GM19240 (cell line): ENCODE results near the gene ADIPOR2.
A peak's percentile ranks its signal among the peaks of the same experiment; 100 is the strongest.

Experiments
- DNase-seq: peaks from one replicate; pipeline ENCODE4 v3.0.0; 2011; ENCODE audit warnings: low spot score; ENCODE audit not compliant: insufficient read length

Gene ADIPOR2, protein sequence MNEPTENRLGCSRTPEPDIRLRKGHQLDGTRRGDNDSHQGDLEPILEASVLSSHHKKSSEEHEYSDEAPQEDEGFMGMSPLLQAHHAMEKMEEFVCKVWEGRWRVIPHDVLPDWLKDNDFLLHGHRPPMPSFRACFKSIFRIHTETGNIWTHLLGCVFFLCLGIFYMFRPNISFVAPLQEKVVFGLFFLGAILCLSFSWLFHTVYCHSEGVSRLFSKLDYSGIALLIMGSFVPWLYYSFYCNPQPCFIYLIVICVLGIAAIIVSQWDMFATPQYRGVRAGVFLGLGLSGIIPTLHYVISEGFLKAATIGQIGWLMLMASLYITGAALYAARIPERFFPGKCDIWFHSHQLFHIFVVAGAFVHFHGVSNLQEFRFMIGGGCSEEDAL

DNA sequence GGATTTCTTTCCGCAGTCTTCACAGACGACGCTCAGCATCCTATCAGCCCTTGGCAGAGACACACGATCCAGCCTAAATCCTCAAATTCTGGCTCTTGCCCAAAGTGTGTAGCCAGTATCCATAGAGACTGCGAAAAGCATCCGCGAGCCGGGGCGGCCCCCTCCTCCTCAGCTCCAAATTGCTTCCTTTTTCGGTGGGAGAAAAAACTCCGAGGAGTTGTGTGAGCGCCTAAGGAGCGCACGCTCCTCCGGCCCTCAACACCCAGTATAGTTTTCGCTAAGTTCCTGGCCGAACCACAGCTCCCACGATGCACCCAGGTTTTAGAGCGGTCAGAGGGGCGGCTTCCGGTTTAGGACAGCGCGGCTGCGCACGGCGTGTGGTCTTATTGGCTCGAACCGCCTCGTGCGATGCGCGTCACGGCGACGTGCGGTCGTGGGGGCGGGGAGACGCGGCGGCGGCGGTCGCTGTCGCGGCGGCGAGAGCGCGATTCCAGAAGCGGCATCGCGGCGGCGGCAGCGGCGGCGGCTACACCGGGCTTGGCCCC, at the start of gene ADIPOR2:
TSS of gene ADIPOR2 (plus strand) at position 493 of the 545 bp plus-strand sequence. CDS start 63,274 bp downstream, outside the sequence.
- DNase-seq, result peak; percentile 86

DNA sequence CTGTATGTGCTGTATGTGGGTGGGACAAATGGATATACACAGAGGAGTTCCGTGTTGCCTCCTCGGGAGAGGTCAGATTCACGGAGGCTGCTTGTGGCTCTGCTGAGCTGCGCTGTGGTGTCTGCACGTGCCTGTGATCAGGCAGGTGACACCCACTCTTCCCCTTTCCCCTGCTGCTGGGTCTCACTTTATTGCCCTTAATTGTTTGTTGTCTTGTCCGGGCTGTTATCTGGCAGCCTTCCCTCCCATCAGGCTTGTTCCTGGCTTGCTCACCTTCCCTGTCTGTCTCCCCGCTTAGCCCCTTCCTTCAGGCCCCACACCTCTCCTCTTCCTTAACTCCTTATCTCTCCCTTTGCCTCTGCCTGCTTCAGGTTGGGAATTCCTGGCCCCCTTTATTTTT, 48.4 kb upstream of the ADIPOR2 start:
- DNase-seq, result no peak

DNA sequence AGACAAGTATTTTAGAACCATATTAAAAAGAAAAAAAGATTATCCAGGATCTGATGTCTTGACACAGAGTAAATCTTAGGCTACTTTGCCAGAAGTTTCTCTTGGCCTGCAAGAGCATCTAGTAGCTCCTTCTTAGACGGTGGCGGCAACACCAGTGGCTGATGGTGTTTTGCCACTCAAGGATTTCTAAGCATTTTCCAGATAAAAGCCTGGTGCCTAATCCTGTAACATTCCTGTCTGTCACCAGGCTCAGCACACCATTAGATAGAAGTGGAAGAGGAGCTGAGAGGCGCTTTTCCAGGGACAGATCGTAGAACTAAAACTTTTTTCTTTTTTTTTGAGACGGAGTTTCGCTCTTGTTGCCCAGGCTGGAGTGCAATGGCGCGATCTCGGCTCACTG, 47.8 kb upstream of the ADIPOR2 start:
- DNase-seq, result no peak

DNA sequence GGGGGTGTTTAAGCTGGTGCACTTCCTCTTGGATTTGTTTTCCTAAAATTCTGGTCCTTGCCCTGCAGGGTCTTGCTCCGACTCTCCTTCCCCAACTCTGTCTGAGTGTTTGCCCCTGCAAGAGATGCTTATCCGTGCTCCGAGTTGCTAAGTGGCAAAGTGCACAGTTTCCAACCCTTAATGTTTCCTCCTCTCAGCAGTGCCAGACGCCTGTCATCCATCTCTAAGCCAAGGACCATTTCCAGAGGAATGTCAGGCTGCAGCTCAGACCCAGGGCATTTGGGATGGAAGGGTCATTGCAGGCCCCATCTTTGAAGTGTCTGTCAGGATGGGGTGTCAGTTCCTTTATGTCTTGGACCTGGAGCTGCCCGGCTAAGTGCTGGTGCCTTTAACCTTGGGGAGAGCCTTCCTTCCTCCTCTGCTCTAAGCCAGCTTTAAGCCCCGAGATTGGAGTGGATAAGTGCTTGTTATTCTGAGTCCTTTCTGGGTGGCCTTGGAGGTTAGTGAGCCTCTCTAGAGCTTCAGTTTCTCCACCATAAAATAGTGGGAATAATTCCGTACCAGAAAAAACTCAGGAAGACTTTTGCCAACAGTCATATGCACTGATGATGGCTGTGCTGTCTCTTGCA, 46.9 kb upstream of the ADIPOR2 start:
- no peak for DNase-seq

DNA sequence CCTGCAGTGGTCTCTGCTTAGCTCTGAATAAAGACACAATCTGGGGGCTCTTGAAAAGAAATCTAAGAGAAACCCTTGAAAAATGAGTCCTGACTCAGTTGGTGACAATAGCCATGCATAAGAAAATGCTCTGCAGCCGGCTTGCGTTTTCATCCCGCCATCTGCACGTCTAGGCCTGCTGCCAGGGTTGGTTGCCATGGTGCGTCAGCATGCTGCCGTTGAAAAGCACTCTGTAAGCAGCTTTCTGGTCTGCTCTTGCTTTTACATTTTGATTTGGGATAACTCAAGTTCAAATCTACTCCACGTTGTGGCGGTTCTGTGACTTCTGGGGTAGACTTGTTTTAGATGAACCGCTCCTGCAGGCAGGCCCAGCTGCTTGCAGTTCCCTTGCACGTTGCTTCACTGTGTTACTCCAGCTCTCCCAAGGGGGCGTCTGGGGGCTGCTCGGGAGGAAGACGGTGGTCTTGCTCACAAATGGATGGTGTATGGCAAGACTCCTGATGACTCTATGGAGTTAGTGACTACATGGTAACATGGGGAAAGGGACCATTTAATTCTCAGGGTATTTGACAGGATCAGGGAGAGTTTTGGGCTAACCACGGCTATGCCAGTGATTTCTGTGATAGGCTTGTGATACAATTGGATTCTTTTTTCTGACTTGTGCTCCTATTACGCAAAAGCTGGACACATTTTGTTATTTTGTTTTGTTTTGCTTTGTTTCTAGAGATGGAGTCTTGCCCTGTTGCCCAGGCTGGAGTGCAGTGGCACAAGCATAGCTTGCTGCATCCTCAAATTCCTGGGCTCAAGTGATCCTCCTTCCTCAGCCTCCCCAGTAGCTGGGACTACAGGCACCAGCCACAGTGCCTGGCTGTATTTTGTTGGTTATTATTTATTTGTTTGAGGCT, 46.1 kb upstream of the ADIPOR2 start:
- DNase-seq, result no peak

DNA sequence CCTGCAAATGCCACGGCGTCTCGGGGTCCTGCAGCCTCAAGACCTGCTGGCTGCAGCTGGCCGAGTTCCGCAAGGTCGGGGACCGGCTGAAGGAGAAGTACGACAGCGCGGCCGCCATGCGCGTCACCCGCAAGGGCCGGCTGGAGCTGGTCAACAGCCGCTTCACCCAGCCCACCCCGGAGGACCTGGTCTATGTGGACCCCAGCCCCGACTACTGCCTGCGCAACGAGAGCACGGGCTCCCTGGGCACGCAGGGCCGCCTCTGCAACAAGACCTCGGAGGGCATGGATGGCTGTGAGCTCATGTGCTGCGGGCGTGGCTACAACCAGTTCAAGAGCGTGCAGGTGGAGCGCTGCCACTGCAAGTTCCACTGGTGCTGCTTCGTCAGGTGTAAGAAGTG, 45.1 kb upstream of the ADIPOR2 start:
- no peak for DNase-seq

DNA sequence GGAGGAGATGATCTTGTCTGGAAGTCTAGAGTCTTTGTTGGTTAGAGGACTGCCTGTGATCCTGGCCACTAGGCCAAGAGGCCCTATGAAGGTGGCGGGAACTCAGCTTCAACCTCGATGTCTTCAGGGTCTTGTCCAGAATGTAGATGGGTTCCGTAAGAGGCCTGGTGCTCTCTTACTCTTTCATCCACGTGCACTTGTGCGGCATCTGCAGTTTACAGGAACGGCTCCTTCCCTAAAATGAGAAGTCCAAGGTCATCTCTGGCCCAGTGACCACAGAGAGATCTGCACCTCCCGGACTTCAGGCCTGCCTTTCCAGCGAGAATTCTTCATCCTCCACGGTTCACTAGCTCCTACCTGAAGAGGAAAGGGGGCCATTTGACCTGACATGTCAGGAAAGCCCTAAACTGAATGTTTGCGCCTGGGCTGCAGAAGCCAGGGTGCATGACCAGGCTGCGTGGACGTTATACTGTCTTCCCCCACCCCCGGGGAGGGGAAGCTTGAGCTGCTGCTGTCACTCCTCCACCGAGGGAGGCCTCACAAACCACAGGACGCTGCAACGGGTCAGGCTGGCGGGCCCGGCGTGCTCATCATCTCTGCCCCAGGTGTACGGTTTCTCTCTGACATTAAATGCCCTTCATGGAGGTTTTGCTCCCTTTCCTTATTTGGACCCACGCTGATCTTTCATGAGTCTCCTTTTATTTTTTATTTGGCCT, 44.1 kb upstream of the ADIPOR2 start:
- no peak for DNase-seq

DNA sequence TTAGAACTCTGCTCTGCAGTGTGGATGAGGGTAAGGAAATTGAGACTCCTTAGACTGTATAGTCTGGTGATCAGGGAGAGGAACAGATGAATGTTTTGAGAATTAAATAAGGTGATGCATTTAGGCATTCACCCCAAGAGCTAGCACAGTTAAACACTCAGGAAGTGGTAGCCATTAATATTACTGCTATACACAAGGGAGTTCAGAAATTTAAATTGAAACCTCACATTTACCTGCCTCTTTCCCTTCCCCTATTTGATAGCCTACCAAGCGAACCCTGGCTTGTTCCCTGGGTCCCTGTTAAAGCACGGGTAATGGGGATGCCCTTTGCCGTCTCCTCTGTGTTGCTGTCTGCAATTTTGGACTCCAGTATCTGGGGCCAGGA, 43.6 kb upstream of the ADIPOR2 start:
- DNase-seq, result no peak

DNA sequence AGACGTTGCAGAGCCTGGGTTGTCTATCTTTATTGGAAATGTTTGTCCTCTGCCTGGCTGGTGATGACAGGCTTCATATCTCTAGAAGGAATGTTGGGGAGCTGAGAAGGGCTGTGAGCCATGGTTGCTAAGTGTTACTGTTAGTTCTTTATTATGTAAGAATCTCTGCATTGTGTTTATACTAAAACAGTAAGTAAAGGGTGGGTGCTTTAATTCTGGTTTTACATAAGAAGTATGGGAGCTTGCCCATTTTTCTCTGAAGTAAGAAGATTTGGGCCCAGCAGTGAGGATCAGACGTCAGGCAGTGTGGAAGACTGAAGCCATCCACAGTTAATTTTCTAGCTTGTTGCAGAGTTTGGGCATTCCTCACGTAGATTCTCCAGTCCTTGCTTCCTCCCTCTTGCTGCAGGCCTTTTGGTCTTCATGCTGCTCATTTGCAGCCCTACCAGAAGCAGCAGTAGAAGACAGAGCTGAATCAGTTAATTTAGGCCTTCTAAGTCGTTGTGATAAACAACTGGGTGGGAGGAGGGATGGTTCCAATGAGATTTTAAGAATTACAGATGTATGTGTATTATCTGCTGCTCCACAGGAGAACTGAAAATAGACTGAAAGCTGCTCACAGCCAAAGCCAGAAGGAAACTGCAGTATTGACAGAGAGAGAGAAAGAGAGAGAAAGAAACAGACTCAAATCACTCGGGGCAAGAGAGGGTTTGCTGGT, 40.5 kb upstream of the ADIPOR2 start:
- DNase-seq, result no peak

DNA sequence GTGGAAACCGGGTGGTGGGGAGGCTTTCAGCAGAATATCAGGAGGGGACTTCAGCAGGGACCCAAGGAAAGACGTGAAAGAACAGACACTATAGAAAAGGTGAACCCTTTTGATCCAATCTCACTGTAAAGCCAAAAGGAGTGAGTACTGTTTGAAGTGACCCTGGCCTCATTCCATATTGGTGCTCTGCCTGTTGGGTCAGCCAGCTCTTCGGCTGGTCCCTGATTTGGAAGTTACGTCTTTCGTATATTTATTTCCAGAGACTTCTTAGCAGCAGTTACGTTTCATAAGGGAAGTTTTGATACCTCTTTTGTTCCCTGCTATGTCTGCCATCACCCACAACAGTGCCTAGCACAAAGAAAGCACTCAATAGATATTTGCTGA, 39.9 kb upstream of the ADIPOR2 start:
- no peak for DNase-seq

DNA sequence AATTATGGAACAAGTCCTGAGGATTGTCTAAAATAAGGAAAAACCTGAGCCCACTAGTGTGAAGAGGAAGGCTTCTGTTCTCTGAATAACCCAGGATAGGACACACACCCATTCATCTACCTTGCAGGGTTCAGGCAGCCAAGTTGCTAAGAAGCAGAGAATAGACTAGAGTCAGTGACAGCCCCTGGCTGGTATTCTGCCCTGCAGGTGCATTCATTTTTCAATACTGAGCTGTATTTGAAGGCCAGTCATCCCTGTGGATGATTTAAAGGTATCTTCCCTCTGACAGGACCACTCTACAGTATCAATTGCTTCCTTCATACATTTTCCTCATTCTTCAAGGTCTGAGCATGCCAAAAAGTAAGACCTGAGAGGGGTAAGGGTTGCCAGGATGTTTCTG, 38.9 kb upstream of the ADIPOR2 start:
- no peak for DNase-seq

DNA sequence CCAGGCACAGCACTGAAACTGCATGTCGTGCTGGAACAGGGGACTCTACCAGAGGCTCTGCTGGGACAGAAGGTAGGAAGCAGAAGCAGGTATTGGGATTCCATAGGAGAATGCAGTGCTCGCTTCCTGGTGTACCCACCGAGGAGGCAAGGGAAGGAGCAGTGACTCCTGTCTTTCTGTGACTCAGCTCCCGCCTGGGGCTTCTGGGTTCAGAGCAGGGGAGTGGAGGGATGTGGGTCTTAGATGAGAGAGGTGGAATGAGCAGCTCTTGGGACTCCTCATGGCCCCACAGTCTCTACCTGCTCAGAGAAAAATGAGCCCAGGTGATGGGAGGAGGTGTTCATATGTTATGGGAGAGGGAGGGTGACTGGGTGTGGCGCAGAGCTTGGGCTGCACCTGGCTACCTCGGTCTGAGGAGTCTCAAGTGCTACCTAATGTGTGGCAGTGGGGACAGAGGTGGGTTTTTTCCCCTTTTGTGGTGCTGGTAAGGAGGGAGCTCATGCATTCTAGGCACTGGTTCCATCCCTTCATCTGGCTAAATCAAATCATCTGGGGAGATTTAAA, 35.6 kb upstream of the ADIPOR2 start:
- no peak for DNase-seq

DNA sequence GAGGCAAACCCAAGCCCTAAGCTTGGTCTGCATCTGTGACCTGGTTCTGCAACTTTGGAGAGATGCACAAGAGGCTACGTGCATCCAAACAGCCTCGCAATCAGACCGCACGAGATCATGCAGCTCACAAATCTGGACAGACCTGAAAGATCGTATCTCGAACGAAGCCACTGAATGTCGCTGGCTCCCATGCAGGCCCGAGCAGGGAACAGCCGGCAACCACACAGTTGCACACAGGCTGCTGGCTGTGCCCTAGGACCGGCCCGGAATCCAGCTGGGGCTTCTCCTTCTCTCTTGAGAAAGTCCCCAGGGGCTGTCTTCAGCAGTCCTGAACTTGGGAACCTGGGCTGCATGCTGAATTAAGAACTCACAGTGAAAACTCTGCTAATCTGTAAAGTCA, 34.0 kb upstream of the ADIPOR2 start:
- no peak for DNase-seq

DNA sequence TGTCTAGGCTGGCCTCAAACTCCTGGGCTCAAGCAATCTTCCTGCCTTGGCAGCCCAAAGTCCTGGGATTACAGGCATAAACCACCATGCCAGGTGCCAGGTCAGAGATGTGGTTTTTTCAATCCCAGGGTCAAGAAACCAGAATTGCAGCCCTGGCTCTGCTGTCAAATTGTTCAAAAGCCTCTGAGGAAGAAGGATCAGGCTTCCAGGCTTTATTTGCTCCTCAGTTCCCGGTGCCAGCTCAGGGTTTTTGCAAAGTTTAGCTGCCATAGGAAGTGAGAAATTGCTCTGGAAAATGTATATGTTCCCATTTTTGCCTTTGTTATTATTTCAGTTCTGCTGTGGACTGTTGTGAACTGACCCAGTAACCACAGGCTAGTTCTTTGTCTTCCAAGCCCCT, 33.2 kb upstream of the ADIPOR2 start:
- DNase-seq, result no peak

DNA sequence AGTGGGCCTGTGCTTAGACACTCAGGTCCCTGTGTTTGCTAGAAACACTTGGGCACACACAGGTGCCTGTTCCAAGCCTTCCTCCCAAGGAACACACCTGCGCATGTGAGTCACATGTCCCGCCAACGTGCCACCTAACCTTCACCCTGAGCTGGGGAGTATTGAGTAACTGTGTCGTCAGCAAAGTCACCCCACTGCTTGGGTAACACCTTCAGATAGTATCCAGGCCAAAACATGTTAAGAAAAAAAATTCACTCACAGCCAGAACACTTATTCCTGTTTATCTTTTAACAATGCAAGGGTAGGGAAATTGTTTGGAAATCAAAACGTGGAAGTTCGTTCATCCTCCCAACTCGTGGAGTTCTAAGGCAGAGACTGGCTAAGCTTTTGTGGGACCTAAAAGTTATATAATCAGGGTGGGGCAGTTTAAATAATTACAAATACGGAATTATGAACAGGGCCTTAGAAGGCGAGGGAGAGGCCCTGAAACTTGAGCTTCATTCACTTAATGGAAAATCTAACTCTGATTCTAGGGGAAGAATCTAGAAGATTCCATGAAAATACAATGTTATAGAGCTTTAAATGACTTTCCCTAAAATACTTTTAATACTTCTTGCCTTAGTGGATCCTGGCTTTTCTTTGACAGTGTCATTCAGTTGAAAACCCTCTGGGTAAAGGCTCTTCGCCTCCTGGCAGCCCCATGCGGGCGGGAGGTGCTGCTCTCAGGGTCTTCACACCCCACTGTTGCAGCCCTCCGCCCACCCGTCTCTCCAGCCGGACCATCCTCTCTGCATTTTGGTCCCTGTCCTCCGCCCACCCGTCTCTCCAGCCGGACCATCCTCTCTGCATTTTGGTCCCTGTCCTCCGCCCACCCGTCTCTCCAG, 30.3 kb upstream of the ADIPOR2 start:
- DNase-seq, result no peak

DNA sequence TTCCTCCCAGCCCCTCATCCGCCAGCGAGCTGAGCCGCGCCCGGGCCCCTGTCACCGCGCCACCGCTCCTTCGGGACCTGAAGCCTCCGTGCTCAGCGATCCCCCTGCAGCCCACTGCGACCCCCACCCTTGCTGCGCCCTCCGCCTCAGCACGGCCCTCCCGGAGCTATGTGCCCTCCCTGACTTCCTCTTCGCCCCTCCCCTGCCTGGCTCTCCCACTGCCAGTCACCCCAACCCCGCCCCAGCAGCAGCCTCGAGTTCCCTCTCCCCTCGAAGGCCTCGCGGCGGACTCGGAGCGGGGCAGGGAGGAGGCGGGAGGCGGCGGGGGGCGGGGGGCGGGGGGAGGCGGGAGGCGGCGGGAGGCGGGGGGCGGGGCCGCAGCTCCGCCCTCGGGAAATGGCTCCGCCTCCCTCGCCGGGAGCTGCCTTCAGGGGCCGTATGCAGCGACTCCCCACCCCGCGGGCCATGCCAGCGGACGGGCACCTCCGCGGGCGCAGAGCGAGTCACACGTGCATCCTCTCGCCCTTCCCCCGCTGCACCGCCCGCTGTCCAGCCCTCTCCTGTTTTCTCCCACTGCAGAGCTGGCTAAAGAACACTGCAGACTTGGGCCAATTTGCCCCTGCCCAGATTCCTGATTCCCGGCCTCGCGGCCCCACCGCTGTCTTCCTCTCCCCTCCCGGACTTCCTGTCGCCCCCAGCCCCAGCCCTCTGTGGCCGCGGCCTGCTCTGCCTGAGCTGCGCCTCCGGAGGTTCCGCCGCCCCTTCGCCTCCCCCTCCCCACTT, 29.1 kb upstream of the ADIPOR2 start:
- DNase-seq, result peak; percentile 78

DNA sequence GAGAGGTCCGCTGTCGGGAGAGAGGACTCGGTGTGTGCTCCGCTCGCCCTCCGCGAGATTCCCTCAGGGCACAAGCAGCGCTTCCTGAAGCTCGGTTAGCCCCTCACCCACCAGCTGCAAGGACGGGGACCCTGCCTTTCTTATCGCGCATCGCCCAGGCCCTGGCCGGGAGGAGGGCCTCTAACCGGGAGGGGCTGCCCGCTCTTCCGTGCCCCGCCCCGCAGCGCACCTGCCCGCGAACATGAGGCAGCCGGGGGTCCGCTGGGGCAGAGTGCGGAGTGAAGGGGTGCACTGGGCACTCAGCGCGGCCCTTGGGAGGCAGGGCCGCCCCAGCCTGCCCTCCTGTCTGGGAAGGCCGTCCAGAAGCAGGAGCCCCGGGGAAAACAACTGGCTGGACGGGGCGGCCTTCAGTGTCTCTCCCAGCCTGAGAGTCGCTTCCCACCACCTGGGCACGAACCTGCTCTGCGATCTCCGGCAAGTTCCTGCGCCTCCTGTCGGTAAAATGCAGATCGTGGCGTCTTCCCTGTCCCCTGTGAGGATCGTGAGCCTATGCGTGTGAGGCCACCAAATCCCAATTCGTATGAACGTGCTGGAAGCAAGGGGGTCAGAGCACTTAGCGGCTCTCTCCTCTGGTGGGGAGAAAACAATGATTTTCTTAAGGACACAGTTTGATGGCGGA, 28.0 kb upstream of the ADIPOR2 start:
- DNase-seq, result no peak
